Kidney (tissue), 14 donors: ENCODE measurements around the gene GBGT1. TPM values are rescaled to one million over a fixed set of nuclear protein-coding genes. Genes with fewer than 3 reads are reported as not detected.

Source experiments
- DNase-seq, 5 donors: peaks; one replicate each; pipeline ENCODE4 v3.0.0-alpha.2; 2013 to 2020
- FAIRE-seq: peaks from 2 replicates; lab custom pipeline; 2012; peaks lifted over from hg19 to GRCh38; lab: Jason Lieb, UNC
- H3K27ac ChIP-seq, 2 donors: one replicate each; pipeline ENCODE4 v1.7.0; 2013; ENCODE audit warnings: low read depth in 2 of 2, low read length in 2 of 2, inconsistent platforms in 1 of 2
- H3K27me3 ChIP-seq: one replicate; pipeline ENCODE4 v1.7.1; 2013; ENCODE audit warnings: low read length, inconsistent platforms; ENCODE audit not compliant: control insufficient read depth, insufficient read depth
- H3K36me3 ChIP-seq, 3 donors: one replicate each; pipeline versions ENCODE4 v1.7.0 to v1.7.1; 2013; ENCODE audit warnings: low read length in 3 of 3, control low read depth in 1 of 3, inconsistent platforms in 1 of 3; ENCODE audit not compliant: insufficient read depth in 3 of 3, control insufficient read depth in 2 of 3
- H3K4me1 ChIP-seq, 3 donors: one replicate each; pipeline versions ENCODE4 v1.7.0 to v1.7.1; 2013; ENCODE audit warnings: low read length in 3 of 3, inconsistent platforms in 1 of 3, low read depth in 1 of 3; ENCODE audit not compliant: control insufficient read depth in 2 of 3, insufficient read depth in 2 of 3
- H3K4me3 ChIP-seq, 3 donors: one replicate each; pipeline versions ENCODE4 v1.7.0 to v1.8.1; 2013; ENCODE audit warnings: low read length in 3 of 3, control low read depth in 1 of 3, inconsistent platforms in 1 of 3
- H3K9ac ChIP-seq, 3 donors: one replicate each; pipeline versions ENCODE4 v1.7.0 to v1.7.1; 2013; ENCODE audit warnings: low read length in 3 of 3, control low read depth in 1 of 3, inconsistent platforms in 1 of 3
- H3K9me3 ChIP-seq, 3 donors: one replicate each; pipeline versions ENCODE4 v1.7.0 to v1.7.1; 2013; ENCODE audit warnings: low read length in 3 of 3, control low read depth in 1 of 3, inconsistent platforms in 1 of 3; ENCODE audit not compliant: control insufficient read depth in 2 of 3, insufficient read depth in 1 of 3
- intact Hi-C: fragments of 100-400 bp; cut with DNase I; formaldehyde crosslinking; loops from one replicate; pipeline ENCODE4 v1.11.1; 2022
- polyA plus RNA-seq: library from polyadenylated mRNA; stranded (reverse); fragments of 350-450 nt; fragmentation: Illumina TruSeq; extraction: RNeasy Lipid Tissue Mini Kit (QIAGEN cat#74804); gene quantifications from one replicate; pipeline ENCODE4 v1.2.3, GENCODE V29; 2014; ENCODE audit warnings: low read depth, low replicate concordance; ENCODE audit not compliant: insufficient read depth
- total RNA-seq: library from RNA; stranded (reverse); fragmentation: NEBNext Ultra II Directional; extraction: Animal tissue kit (Norgen Biotek cat#: 25700); gene quantifications from one replicate; pipeline ENCODE4 v1.2.1, GENCODE V29; 2021
- TF ChIP-seq, protein P1 (sequence below): IDR thresholded peaks from 3 replicates; pipeline ENCODE4 v1.5.1; 2012; ENCODE audit warnings: mild to moderate bottlenecking, moderate library complexity, borderline replicate concordance; ENCODE audit not compliant: insufficient read depth; ENCODE audit errors: extremely low read depth
- donor health status: control.
- donor health status: control.
- donor health status: control.
- donor health status: control.
- donor health status: control.
- donor health status: DM: yes; HTN: yes; CAD: no.
- donor health status: Normal renal cell carcinoma (clear cell type).

GBGT1 gene
- total and polyA plus RNA-seq, 2 donors from 2014 or later, result 7.9 to 21.6 TPM

DNA sequence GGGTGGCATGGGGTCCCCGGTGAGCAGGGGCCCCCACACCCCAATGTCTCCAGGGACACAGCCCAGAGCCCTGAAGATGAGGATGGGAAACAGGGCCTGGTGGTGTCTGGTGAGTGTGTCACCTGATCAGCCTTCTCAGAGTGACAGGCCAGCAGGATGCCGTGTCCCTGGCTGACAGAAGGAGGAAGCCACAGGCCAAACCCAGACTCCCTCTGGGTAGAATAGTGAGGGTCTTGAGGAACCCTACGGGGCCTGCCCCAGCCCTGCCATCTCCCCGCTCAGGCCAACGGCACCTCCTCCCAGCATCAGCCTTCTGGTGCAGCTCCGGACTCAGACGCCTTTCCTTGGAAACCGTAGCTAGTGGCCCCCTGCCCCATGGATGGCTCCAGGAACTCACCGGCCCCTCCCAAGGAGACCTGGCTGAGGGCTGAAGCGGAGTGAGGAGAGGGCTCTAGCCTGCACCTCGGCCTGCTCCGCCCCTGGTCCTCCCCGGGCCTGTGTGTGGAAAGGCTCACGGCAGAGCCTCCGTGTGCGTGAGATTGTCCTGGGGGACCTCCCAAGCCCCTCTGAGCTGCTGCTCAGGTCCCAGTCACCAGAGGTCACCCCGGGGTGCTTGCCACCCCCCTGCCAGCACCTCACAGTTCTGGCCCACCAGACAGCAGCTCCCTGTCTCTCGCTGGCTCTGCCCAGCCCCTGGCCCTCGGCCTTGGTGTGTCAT is 48.7 kb downstream of the GBGT1 start:
- H3K4me1 ChIP-seq, result peaks cover 0 to 55% (median 28%) of the 10 kb centered on the region in 3 donors
- no peaks in the 10 kb centered on the region for H3K27me3 ChIP-seq
- intact Hi-C loops, result no loop called here
- no peak overlapping the region for H3K4me3 ChIP-seq
- FAIRE-seq (no peak), DNase-seq (peak in 2 of 5 donors; percentile 41 to 67)
- peaks cover 0 to 4% (median 0%) of the 10 kb centered on the region in 3 donors for H3K36me3 ChIP-seq
- no peak overlapping the region for H3K27ac ChIP-seq
- TF ChIP-seq, protein P1, sequence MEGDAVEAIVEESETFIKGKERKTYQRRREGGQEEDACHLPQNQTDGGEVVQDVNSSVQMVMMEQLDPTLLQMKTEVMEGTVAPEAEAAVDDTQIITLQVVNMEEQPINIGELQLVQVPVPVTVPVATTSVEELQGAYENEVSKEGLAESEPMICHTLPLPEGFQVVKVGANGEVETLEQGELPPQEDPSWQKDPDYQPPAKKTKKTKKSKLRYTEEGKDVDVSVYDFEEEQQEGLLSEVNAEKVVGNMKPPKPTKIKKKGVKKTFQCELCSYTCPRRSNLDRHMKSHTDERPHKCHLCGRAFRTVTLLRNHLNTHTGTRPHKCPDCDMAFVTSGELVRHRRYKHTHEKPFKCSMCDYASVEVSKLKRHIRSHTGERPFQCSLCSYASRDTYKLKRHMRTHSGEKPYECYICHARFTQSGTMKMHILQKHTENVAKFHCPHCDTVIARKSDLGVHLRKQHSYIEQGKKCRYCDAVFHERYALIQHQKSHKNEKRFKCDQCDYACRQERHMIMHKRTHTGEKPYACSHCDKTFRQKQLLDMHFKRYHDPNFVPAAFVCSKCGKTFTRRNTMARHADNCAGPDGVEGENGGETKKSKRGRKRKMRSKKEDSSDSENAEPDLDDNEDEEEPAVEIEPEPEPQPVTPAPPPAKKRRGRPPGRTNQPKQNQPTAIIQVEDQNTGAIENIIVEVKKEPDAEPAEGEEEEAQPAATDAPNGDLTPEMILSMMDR, result no peak
- peak overlapping the region in 1 of 3 donors; percentile 40 for H3K9ac ChIP-seq
- H3K9me3 ChIP-seq, result no peaks in the 10 kb centered on the region

DNA sequence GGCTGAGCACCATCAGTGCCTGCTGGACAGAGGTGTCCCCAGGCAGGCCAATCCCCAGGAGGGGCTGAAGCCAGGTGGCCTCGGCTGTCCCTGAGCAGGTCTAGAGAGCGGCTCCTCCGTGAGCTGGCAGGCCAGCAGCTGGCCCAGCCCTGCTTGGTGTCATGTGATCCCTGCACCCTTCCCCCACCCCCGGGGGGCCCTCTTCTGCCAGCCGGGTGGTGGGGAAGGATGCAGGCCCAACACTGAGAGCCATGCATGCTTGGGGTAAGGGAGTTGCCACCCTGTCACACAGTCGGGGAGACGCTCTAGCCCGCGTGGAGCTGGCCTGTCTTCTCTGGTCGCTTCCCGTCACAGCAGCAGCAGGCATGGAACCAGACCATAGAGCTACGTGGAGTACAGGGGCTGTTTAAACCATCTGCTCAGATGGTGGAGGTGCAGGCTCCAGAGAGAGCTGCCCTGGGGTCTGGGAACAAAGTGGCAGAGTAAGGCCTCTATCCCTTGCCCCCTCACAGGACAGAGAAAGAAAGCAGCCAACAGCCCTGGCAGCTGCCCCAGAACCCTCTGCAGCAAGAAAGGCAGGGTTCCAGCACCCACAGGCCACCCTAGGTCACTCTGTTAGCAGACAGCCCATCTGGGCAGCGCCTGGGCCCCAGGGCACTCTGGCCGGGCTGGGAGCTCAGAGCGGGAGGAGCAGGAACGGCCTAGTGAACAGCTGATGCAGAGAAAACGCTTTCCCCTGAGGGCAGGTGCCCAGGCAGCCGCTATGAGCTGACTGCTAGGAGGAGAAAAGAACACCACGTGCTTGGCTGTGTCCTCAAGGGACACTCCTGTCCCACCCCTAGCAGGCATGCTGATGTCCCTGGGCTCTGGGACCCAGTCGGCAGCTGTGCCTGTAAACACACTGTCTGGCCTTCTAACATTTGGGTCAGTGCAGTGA is 49.5 kb downstream of the GBGT1 start:
- peaks cover 0 to 12% (median 0%) of the 10 kb centered on the region in 3 donors for H3K36me3 ChIP-seq
- H3K27ac ChIP-seq, result peak overlapping the region; percentile 38 to 71
- peak; percentile 75 to 85 (median 78) for DNase-seq
- H3K4me1 ChIP-seq, result peaks cover 0 to 47% (median 23%) of the 10 kb centered on the region in 3 donors
- TF ChIP-seq, protein P1, result no peak
- no peak for FAIRE-seq
- H3K9ac ChIP-seq, result peak overlapping the region in 1 of 3 donors; percentile 46
- H3K4me3 ChIP-seq, result no peak overlapping the region
- no peaks in the 10 kb centered on the region for H3K9me3 ChIP-seq
- no peaks in the 10 kb centered on the region for H3K27me3 ChIP-seq
- intact Hi-C loops, result no loop called here

DNA sequence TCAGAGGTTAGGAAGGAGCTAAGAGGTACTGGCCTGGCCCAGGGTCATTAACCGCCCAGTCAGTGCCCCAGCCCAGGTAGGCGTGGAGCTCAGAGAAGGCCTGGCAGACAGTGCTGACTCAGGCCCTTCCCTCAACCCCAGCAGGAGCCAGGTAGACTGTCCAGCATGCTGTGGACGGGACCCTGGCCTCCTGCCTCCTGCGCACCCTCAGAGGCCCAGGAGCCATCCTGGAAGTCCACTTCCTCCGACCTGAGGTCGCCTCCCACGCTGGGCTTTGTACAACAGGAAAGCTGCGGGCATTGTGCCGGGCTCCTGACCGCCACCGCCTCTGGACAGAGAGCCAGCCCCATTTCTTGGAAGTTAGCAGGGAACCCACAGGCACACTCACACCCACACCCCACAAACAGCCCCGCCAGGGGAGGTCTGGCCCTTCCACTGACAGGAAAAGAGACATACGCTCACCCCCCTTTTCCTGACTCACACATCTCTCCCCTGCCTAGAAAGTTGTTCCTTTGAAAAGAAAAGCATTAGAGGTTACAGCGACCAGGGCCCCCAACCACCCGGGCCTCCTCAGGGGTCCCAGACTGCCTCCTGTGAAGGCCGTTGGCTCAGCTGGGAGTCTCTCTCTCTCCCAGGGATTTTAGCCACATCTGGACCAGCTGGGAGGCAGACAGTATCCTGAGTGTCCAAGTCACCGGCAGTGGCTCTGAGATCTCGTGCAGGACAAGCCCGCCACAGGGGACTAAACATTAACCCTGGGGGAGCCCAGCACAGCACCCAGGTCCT is 50.4 kb downstream of the GBGT1 start:
- FAIRE-seq (no peak), DNase-seq (peak in 3 of 5 donors; percentile 18 to 87 (median 46))
- Histone ChIP-seq H3K9me3 (no peaks in the 10 kb centered on the region), H3K9ac (peak overlapping the region in 1 of 3 donors; percentile 46), H3K36me3 (peaks cover 0 to 12% (median 0%) of the 10 kb centered on the region in 3 donors), H3K27ac (peak overlapping the region; percentile 38 to 71), H3K4me1 (peaks cover 0 to 40% (median 23%) of the 10 kb centered on the region in 3 donors), H3K27me3 (no peaks in the 10 kb centered on the region), H3K4me3 (no peak overlapping the region)
- TF ChIP-seq, protein P1, result no peak
- intact Hi-C loops, result no loop called here
